ENCODE results near the gene TMEM252. TPM values are rescaled to one million over a fixed set of nuclear protein-coding genes. Genes with fewer than 3 reads are reported as not detected.

Gene TMEM252
- total RNA-seq, 6 experiments from 2014 or later, result 0.22 to 0.50 (median 0.25) TPM; not detected in 3

DNA sequence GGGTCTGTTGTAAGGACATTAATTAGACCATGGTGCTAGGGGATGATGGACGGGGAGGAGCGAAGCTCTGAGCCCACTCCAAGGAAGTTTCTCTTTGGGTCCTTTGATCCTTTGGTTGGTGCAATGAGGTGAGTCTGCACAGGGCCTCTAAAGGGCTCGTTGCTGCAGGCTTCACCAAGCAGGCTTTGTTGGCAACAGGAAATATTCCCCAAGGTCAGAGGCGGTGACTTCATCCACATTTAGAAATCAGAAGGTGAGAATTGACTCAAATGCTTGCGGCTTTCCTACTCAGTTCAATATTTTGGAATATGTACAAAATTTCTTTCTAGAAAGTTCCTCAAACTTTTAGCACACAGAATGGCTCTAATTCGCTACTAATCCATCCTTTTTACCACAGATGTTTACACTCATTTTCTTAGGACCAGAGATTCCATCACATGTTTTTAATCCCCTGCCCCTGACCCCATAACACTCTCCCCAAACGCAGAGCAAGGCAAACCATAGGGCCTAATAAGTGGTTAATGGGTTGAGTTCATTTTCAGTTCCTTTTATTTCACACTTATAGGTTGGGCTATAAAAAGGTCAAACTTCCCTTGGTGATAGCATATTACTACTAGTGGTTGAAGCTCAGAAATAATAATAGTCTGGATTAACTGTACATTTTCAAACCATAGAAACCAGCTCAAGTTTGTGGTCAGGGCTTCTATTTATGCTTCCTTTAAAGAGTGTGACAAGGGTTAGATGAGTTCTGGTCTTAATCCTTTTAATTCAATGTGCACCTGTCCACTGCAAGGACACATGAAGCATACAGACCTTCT lies 37.3 kb upstream of the TMEM252 start:
- Histone ChIP-seq H3K27ac (no peak overlapping the region), H3K36me3 (no peaks in the 10 kb centered on the region), H3K9me3 (no peaks in the 10 kb centered on the region), H3K27me3 (no peaks in the 10 kb centered on the region), H3K4me1 (no peaks in the 10 kb centered on the region), H3K4me3 (no peak overlapping the region)
- intact Hi-C loops (cut with DNase I), result loop anchor here in 1 of 2 donors (10.0 kb wide), 1 partner anchor 427 kb away; no protein-coding TSS in a partner anchor
- ATAC-seq (no peak), DNase-seq (no peak)
- no peak for TF ChIP-seq POLR2A (IDR thresholded peaks at IDR 0.05)
- WGBS (ENCODE audit: insufficient coverage, low coverage, low lambda C conversion rate, missing lambda C conversion rate), result 55% methylated on average over 6 of the region's 7 CpGs

- Histone ChIP-seq H3K27me3 (no peaks in the 10 kb centered on the region), H3K9me3 (no peaks in the 10 kb centered on the region), H3K4me1 (no peaks in the 10 kb centered on the region), H3K4me3 (no peak overlapping the region), H3K36me3 (no peaks in the 10 kb centered on the region), H3K27ac (no peak overlapping the region)
- DNase-seq (no peak), ATAC-seq (no peak)
- WGBS (ENCODE audit: insufficient coverage, low coverage, low lambda C conversion rate, missing lambda C conversion rate), result 46% methylated on average over 5 of the region's 5 CpGs
- TF ChIP-seq POLR2A (IDR thresholded peaks at IDR 0.05), result no peak
- TF ChIP-seq CTCF (IDR thresholded peaks at IDR 0.05), result no peak
- intact Hi-C loops (cut with DNase I), result loop anchor here in 1 of 2 donors (10.0 kb wide), 1 partner anchor 429 kb away; no protein-coding TSS in a partner anchor
These were observed 35.1 kb upstream of the TMEM252 start for GRCh38 chr9:68575817-68576216.

- DNase-seq, result no peak
- Histone ChIP-seq H3K4me1 (no peaks in the 10 kb centered on the region), H3K27me3 (no peaks in the 10 kb centered on the region), H3K4me3 (no peak overlapping the region), H3K36me3 (no peaks in the 10 kb centered on the region), H3K27ac (no peak overlapping the region), H3K9me3 (no peaks in the 10 kb centered on the region)
- intact Hi-C loops (cut with DNase I), result loop anchor here in 1 of 2 donors (10.0 kb wide), 1 partner anchor 431 kb away; no protein-coding TSS in a partner anchor
- peak; percentile 23 to 28 (median 24) for TF ChIP-seq CTCF (IDR thresholded peaks at IDR 0.05)
- no peak for TF ChIP-seq POLR2A (IDR thresholded peaks at IDR 0.05)
- ATAC-seq, result no peak
- 39% methylated on average over 3 of the region's 3 CpGs for WGBS (ENCODE audit: insufficient coverage, low coverage, low lambda C conversion rate, missing lambda C conversion rate)
These were observed 33.5 kb upstream of the TMEM252 start for GRCh38 chr9:68574150-68574549.

- Histone ChIP-seq H3K4me3 (no peak overlapping the region), H3K4me1 (no peaks in the 10 kb centered on the region), H3K27ac (no peak overlapping the region), H3K36me3 (no peaks in the 10 kb centered on the region), H3K9me3 (no peaks in the 10 kb centered on the region), H3K27me3 (no peaks in the 10 kb centered on the region)
- 67% methylated on average over 3 of the region's 3 CpGs for WGBS (ENCODE audit: insufficient coverage, low coverage, low lambda C conversion rate, missing lambda C conversion rate)
- TF ChIP-seq POLR2A (IDR thresholded peaks at IDR 0.05), result no peak
- TF ChIP-seq CTCF (IDR thresholded peaks at IDR 0.05), result no peak
- DNase-seq, result no peak
- ATAC-seq, result no peak
- intact Hi-C loops (cut with DNase I), result no loop called here
These were observed 26.9 kb upstream of the TMEM252 start for GRCh38 chr9:68567565-68567964.

DNA sequence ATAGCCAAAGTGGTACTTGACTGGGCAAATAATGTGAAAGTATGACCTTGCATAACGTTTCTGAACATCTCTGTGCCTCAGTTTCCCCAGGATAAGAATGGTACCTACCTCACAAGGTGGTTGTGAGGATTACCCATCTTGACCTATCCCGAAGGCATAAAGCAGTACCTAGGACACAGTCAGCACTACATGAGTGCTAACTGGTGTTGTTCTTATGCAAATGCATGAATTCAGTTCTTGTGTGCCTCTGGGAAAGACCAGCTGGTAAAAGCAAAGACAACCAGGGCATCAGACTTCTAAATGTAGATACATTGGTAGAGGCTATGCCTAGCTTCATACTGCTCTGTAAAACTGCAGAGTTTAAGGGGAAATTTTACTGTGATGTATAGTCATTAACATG lies 21.8 kb upstream of the TMEM252 start:
- H3K9me3 ChIP-seq, result no peaks in the 10 kb centered on the region
- ATAC-seq (no peak), DNase-seq (no peak)
- H3K4me1 ChIP-seq, result no peaks in the 10 kb centered on the region
- H3K36me3 ChIP-seq, result no peaks in the 10 kb centered on the region
- no peak overlapping the region for H3K27ac ChIP-seq
- no peaks in the 10 kb centered on the region for H3K27me3 ChIP-seq
- no peak overlapping the region for H3K4me3 ChIP-seq
- TF ChIP-seq CTCF (IDR thresholded peaks at IDR 0.05) (no peak), POLR2A (IDR thresholded peaks at IDR 0.05) (no peak)
- 0% methylated on average over 1 of the region's 2 CpGs for WGBS (ENCODE audit: insufficient coverage, low coverage, low lambda C conversion rate, missing lambda C conversion rate)
- intact Hi-C loops (cut with DNase I), result no loop called here

All from right lobe of liver (tissue), 6 donors.